NCI-H1048 (cell line): ENCODE data around the gene RAB24.
"Not testable (repeated sequence)": the region's sequence is repeated elsewhere in the genome, so short reads cannot be mapped to it uniquely, and the experiment has no call there.

Experiments
- DNase-seq: peaks from one replicate; lab custom pipeline; 2025; lab: John Stamatoyannopoulos, UW

The RAB24 gene

GRCh38 chr5:177293819-177294581, 9.5 kb downstream of the RAB24 start:
- no peak for DNase-seq

- DNase-seq: no peak
Observed at GRCh38 chr5:177291735-177292134, 11.8 kb downstream of the RAB24 start.

DNA sequence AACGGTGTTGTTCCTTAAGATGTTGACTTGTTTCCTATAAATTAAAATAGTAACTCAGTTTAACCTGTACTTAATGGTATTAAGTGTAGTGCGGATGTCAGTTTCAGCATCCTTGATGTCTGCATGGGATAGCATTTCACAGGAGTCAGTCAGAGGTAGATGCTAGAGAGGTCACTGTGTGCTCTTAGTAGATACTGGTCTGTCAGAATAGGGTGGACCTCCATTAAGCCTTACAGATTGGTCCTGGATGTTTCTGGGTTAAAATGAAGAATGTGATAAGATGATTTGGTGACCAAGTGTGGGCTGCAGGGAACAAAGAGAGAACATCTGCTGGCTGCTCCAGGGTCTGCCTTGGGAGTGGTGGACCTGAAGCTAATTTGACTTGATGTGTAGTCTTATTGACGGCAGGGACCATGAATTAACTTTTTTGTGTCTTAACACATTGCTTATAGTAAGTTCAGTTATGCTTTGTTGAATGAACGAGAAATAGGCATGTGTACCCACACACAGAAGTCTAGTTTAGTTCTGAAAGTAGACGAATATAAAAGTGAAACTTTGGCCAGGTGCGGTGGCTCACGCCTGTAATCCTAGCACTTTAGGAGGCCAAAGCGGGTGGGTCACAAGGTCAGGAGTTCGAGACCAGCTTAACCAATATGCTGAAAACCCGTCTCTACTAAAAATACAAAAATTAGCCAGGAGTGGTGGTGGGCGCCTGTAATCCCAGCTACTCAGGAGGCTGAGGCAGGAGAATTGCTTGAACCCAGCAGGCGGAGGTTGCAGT, 12.5 kb downstream of the RAB24 start:
- DNase-seq: no peak

DNA sequence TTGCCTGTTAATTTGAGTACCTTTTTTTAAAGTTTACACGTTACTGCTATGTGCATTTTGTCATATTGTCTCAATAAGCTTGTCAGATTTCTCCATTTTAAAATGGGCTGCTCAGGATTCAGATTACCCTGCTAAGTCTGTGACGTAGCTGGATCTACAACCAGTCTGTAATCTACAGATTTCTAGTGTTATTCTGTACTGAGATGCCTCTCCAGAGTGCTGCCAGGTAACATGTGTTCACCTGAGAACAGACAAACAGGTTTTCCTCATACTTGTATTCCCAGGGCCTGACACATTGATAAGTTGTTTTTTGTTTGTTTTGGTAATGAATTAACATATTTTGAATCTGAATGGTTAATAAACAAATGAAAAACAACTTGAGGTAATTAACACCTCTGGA, 15.3 kb downstream of the RAB24 start:
- no peak for DNase-seq

GRCh38 chr5:177276886-177277285, 26.6 kb downstream of the RAB24 start:
- DNase-seq: no peak

GRCh38 chr5:177275883-177276282, 27.6 kb downstream of the RAB24 start:
- DNase-seq: no peak

DNA sequence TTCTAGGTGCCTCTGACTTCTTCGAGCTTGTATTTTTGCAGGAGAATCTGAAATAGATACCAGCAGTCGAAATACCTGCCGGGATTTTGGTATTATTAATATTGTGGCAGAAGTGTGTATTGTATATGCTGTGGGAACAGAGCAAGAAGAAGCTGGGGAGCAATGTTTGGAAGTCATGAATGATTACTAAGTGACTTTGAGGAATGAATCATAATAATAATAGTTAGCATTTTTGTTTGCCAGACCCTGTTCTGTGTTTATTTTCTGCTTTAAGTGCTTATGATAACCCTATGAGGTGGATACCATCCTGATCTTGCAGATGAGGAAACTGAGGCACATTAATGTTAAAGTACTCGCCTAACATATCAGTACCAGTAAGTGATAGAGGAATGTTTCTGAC, 32.4 kb downstream of the RAB24 start:
- DNase-seq: no peak

DNA sequence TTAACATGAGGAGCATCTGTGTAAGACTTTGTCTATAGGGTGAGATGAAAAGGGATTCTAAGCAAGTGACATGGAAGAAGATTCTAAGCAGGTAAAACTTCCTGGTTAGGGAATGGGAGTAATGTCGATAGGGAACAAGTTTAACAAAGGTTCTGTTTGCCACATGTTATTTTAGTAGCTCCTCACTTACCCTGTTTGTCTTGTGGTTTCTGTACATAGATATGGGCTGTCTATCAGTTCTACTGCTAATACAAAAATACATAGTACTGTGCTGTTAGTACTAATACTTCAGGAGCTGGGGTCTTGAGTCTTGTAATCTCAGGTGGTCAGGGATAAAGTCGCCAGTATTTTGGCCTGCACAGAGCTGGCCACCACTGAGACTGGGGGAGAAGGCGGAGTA, 32.9 kb downstream of the RAB24 start:
- DNase-seq: no peak

GRCh38 chr5:177269976-177270375, 33.5 kb downstream of the RAB24 start:
- no peak for DNase-seq

DNA sequence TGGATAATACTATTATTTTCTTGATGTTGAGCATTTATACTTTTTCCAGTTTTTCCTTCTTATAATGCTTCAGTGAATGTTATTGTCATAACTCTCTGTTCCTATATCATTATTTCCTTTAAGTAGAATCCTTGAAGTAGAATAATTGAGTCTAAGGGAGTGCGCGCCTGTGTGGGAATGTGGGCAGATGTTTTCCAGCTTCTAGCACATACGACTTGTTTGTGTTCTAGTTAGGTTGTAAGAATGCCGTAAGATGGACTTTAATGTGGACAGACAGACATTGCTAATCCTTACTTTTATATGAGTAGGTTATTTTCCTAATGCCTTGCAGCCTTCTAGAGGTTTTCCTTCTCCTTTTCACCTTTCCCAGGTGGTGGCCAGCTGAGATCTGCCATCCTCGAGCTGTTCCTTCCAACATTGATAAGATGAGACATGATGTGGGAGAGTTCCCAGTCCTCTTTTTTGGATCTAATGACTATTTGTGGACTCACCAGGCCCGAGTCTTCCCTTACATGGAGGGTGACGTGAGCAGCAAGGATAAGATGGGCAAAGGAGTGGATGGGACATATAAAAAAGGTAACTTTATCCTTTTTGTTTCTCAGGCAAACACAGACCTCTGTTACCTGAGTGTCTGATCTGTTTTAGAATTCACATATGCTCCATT, 34.2 kb downstream of the RAB24 start:
- no peak for DNase-seq

DNA sequence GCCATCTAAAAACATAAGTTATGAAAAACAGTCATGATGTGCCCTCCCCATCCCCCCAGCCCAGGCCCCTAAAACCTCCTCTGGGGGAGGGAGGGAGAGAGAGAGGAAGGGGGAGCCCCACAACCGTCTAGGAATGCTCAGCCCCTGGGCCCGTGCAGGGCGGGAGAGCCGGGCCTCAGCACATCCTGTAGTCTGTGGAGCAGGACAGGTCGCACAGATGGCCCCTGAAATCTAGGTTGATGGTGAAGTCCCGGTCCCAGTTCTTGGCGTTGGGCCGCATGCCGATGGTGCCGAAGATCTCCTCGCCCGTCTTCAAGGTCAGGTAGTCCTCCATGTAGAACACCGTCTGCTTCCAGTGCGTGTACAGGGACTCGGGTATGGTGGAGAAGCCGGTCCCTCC, 38.1 kb downstream of the RAB24 start:
- DNase-seq: no peak

DNA sequence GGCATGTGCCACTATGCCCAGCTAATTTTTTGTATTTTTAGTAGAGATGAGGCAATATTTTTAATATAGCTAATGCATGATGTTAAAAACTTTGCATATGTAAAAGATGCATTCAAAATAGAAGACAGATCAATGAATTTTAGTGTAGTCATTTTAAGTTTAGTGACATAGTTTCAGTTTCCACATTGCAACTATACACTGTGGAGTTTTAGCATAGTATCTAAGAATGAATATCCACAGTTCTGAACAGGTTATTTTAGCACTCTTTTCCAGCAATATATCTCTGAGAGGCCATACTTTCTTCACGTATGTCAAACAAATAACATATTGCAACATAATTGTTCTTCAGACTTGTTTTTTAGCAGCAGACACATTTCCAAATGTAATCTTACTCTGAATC, 39.3 kb downstream of the RAB24 start:
- DNase-seq: no peak

- DNase-seq: no peak
Observed at GRCh38 chr5:177261510-177261909, 42.0 kb downstream of the RAB24 start.

DNA sequence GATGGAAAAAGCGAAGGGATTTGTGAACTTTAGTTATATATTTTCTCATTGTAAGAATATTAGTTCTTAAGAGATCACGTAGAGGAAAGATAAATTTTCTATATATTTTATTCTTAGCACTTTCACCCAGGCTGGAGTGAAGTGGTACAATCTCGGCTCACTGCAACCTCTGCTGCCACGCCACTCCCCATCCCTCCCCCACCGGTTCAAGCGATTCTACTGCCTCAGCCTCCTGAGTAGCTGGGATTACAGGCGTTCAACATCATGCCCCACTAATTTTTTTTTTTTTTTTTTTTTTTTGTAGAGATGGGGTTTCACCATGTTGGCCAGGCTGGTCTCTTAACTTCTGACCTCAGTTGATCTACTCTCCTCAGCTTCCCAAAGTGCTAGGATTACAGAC, 42.6 kb downstream of the RAB24 start:
- DNase-seq: no peak

GRCh38 chr5:177258711-177259110, 44.8 kb downstream of the RAB24 start:
- not testable (repeated sequence) for DNase-seq

- no peak for DNase-seq
Observed at GRCh38 chr5:177256296-177256695, 47.2 kb downstream of the RAB24 start.

DNA sequence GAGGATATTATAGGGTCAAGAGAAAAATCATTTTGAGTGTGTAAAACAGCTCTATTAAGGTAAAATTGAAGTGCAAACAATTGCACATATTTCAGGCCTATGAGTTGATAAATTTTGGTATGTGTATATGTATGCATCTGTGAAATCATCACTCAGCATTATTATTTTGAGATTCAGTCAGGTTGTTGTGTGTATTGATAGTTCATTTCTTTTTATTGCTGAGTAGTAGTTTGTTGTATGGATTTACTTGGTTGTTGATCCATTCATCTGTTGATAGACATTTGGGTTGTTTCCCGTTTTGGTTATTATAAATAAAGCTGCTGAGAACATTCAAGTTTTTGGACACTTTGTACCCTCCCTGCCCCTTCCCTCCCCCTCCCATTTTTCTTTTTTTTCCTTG, 50.3 kb downstream of the RAB24 start:
- DNase-seq: no peak
